Measurements from ENCODE around the gene CDKN3.

Gene CDKN3

GRCh38 chr14:54396493-54397335 is at the start of gene CDKN3:
Gene CDKN3, plus strand, starts transcription at chr14:54397007. Its CDS starts 62 bp downstream, at chr14:54397069.
- peak; percentile 100 for DNase-seq (ENCODE audit: insufficient read length, low spot score)
- peak; percentile 99 for FAIRE-seq

GRCh38 chr14:54347044-54347443 is 49.8 kb upstream of the CDKN3 start:
- DNase-seq (ENCODE audit: insufficient read length, low spot score) = no peak
- no peak for FAIRE-seq

GRCh38 chr14:54348001-54348611 is 48.7 kb upstream of the CDKN3 start:
- FAIRE-seq (peak; percentile 75), DNase-seq (ENCODE audit: insufficient read length, low spot score) (peak; percentile 79)

GRCh38 chr14:54348923-54349620 is 47.7 kb upstream of the CDKN3 start:
- DNase-seq (ENCODE audit: insufficient read length, low spot score) (no peak), FAIRE-seq (peak; percentile 68)

- DNase-seq (ENCODE audit: insufficient read length, low spot score) (no peak), FAIRE-seq (peak; percentile 16)
Observed at GRCh38 chr14:54349713-54350112, 47.1 kb upstream of the CDKN3 start.

GRCh38 chr14:54350203-54350602 is 46.6 kb upstream of the CDKN3 start:
- FAIRE-seq = peak; percentile 38
- DNase-seq (ENCODE audit: insufficient read length, low spot score) = no peak

- no peak for DNase-seq (ENCODE audit: insufficient read length, low spot score)
- FAIRE-seq = no peak
Observed at GRCh38 chr14:54353266-54353665, 43.5 kb upstream of the CDKN3 start.

- FAIRE-seq (no peak), DNase-seq (ENCODE audit: insufficient read length, low spot score) (no peak)
Observed at GRCh38 chr14:54353694-54354093, 43.1 kb upstream of the CDKN3 start.

GRCh38 chr14:54354096-54354495 is 42.7 kb upstream of the CDKN3 start:
- FAIRE-seq (no peak), DNase-seq (ENCODE audit: insufficient read length, low spot score) (no peak)

GRCh38 chr14:54354968-54355641 is 41.7 kb upstream of the CDKN3 start:
- peak; percentile 4 for FAIRE-seq
- DNase-seq (ENCODE audit: insufficient read length, low spot score) = no peak

- FAIRE-seq (no peak), DNase-seq (ENCODE audit: insufficient read length, low spot score) (no peak)
Observed at GRCh38 chr14:54355698-54356097, 41.1 kb upstream of the CDKN3 start.

GRCh38 chr14:54356172-54356571 is 40.6 kb upstream of the CDKN3 start:
- FAIRE-seq = peak; percentile 98
- DNase-seq (ENCODE audit: insufficient read length, low spot score) = peak; percentile 89

GRCh38 chr14:54360667-54361066 is 36.1 kb upstream of the CDKN3 start:
- FAIRE-seq (peak; percentile 38), DNase-seq (ENCODE audit: insufficient read length, low spot score) (no peak)

GRCh38 chr14:54362089-54362504 is 34.7 kb upstream of the CDKN3 start:
- no peak for FAIRE-seq
- no peak for DNase-seq (ENCODE audit: insufficient read length, low spot score)

- no peak for DNase-seq (ENCODE audit: insufficient read length, low spot score)
- FAIRE-seq = peak; percentile 75
Observed at GRCh38 chr14:54362759-54363437, 33.9 kb upstream of the CDKN3 start.

GRCh38 chr14:54364555-54365415 is 32.0 kb upstream of the CDKN3 start:
- DNase-seq (ENCODE audit: insufficient read length, low spot score) = no peak
- peak; percentile 4 for FAIRE-seq

GRCh38 chr14:54366736-54367735 is 29.8 kb upstream of the CDKN3 start:
- FAIRE-seq (peak; percentile 97), DNase-seq (ENCODE audit: insufficient read length, low spot score) (peak; percentile 82)

- no peak for DNase-seq (ENCODE audit: insufficient read length, low spot score)
- FAIRE-seq = peak; percentile 68
Observed at GRCh38 chr14:54368291-54368690, 28.5 kb upstream of the CDKN3 start.
